Fibroblast of peridontal ligament (primary cell): ENCODE results near the gene PALM3.

Experiments used
- DNase-seq: peaks from one replicate; pipeline ENCODE4 v3.0.0-alpha.2; 2010; ENCODE audit errors: extremely low read depth

The PALM3 gene

DNA sequence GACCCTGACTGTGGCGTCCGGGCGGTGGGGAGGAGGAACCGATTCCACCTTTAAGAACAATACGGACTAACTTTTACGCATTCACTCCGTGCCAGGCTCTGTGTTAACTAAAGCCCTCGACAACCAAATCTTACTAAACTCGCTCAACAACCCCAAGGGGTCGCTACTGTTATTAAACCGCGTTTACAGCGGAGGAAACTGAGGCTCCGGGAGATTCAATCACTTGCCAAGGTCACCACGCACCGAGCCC is 27.5 kb upstream of the PALM3 start:
- DNase-seq, result no peak

DNA sequence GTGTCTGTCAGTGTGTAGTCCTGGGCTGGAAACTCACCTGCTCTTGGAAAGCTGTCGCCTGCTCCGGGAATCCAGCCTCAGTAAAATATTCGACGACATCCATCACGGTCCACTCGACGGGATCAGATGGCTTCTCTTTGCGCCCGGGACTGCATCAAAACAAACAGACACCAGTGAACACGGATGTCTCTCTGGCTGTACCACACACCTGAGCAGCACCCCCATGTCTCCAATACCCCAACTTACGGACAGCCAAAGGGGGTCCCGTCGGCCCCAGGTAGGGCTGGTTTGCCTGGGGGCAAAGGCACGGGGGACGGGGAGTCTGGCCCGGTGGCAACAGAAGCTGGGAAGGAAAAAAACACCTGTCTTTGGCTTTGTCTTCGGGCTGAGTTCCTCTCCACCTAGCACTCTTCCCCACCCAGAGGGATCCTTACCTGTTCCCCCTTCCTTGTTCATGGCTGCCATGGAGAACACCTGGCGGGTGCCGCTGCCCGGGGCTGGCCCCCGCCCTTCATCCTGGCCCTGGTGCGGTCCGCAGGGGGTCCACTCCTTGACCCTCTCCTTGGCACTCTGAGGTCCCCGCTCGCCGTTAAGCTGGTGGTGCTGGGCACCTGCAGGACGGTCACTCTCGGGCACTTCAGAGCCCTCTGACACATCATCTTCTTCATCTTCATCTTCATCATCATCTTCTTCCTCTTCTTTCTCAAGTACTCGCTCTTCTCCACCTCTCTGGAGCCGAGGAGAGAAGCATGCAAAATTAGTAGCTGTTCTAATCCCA is 26.9 kb upstream of the PALM3 start:
- no peak for DNase-seq

GRCh38 chr19:14086098-14086497 is 24.2 kb upstream of the PALM3 start:
- no peak for DNase-seq

DNA sequence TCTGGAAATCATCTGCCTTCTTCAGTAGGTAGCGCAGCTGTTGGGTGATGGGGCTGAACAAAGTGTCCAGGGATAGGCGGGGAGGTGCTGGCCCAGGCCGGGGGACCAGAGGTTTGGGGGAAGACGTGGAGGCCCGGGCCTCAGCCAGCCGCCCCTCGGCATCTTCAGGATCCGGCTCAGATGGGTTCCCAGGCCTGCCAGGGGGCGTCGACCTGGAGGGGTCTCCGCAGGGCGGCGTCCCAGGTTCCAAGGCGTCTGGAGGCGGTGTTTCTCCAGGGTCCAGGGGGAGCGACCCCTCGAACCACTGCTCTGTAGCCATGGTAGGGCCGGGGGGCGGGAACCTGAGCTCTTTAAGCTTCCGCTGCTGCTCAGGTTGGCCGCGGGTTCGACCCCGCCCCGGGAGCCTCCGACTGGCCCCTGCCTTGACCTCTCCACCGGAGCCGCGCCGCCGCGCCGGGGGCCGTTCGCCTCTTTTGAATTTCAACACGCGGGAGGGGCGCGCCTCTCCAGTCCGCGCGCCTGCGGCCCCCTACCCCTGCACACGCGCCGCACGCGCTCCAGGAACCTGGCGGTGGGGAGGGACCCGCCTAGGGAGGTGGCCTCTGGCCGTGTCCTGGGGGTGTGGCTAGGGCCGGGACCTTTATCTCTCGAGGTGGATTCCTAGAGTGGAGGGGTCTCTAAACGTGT is 23.6 kb upstream of the PALM3 start, which contains the start of gene C19orf67:
Gene C19orf67, minus strand, starts transcription at position 475 of the 687 bp plus-strand sequence. Its CDS starts 156 bp downstream, at position 319.
- DNase-seq, result no peak

DNA sequence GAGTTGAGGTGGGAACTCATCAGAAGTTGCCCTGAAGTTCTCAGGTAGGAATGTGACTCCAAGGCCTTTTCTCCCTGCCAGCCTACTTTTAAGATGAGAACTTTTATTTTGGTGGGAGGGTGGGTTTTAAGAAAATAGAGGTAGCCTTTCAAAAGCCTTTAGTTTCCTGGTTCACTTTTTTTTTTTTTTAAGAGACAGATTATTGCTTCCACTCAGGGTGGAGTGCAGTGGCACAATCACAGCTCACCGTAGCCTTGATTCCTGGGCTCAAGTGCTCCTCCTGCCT is 20.7 kb upstream of the PALM3 start:
- no peak for DNase-seq

GRCh38 chr19:14081797-14082674 is 20.2 kb upstream of the PALM3 start:
- no peak for DNase-seq

DNA sequence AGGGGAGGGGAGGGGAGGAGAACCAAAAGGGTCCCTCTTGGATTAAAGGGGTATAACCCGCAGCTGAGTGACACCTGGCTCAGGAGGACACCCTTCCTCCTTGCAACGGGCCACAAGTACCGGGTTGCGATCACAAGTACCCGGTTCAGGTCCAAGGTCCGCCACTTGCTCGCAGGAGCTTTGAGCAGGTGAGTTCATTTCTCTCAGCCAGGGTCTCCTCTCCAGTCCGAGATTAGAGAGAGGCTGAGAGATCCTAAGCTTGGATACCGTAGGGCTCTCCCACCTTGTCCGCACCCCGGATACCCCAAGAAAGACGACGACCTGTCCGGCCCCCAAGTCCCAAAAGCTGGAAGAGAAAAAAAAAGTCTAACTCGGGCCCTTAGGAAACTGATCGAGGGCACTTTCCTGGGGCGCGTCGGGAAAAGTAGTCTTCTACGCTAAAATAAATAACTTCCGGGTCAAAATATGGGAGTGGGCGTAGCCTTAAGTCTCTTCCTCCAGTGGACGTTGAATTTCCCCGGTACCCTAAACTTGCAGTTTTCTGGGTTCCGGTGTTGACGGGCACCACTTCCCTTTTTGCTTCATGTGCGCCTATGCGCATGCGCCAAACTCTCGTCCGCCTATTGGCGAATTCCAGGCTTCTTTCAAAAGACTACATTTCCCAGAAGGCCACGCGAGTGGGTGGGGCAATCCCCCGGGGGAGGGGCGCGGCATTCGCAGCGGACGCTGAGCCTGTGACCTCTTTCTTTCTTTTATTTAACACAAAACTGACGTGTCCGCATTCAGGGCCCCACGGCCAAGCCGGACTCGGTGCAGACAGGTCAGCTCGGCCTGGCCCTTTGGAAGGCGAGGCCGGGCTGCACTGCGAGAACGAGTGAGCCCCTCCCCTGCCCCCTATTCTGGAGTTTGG is 19.3 kb upstream of the PALM3 start:
- DNase-seq, result peak; percentile 100

GRCh38 chr19:14078411-14078810 is 16.5 kb upstream of the PALM3 start:
- peak; percentile 73 for DNase-seq

- DNase-seq, result no peak
These were observed 12.3 kb upstream of the PALM3 start for GRCh38 chr19:14073925-14074838.

- DNase-seq, result peak; percentile 72
These were observed 11.5 kb upstream of the PALM3 start for GRCh38 chr19:14073261-14073924.

GRCh38 chr19:14072535-14073260 is 10.8 kb upstream of the PALM3 start, which contains the start of gene MISP3:
MISP3 (plus strand) TSS chr19:14072786; CDS start chr19:14073310, 524 bp downstream.
- DNase-seq, result no peak

GRCh38 chr19:14070268-14071050 is 8.6 kb upstream of the PALM3 start:
- DNase-seq, result no peak

GRCh38 chr19:14066134-14066533 is 4.3 kb upstream of the PALM3 start:
- no peak for DNase-seq

- DNase-seq, result no peak
These were observed 1.2 kb upstream of the PALM3 start for GRCh38 chr19:14063105-14063504.

GRCh38 chr19:14062558-14062855 is 631 bp upstream of the PALM3 start:
- DNase-seq, result no peak

- no peak for DNase-seq
These were observed 661 bp downstream of the PALM3 start for GRCh38 chr19:14061081-14061749.

DNA sequence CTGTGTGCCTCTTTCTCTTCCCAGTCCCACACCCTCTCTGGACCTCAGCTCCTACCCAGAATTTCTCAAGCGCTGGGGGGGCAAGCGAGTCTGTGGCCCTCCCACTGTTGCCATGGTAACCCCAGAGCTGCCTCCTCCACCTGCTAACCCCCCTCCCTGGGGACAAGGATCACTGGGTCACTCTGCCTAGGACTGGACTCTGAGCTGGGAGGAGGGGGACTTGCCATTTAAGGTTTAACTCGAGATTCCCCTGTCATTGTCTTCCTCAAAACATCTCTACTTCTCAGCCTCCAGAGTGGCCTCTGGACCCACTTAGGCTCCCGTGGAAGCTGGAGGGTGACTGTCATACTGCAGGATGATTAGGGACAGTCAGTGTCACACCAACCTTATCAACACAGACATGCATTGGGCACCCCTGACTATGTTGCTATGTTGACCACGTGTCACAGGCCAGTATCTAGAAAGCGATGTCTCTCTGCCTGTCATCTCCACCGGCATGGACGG is 2.2 kb downstream of the PALM3 start:
- DNase-seq, result no peak

- DNase-seq, result no peak
These were observed 2.8 kb downstream of the PALM3 start for GRCh38 chr19:14059093-14059480.
